ENCODE results near the gene B4GALNT2.

- TF ChIP-seq CTCF (IDR thresholded peaks at IDR 0.05): no peak
- no peak for TF ChIP-seq POLR2A (IDR thresholded peaks at IDR 0.05)
- no peak for TF ChIP-seq POLR2AphosphoS5 (IDR thresholded peaks at IDR 0.05)
- TF ChIP-seq EP300 (IDR thresholded peaks at IDR 0.05): no peak
Observed at GRCh38 chr17:49086649-49087048, 45.9 kb upstream of the B4GALNT2 start.
